ENCODE results near the gene ZC3H6. TPM values are rescaled to one million over a fixed set of nuclear protein-coding genes. Genes with fewer than 3 reads are reported as not detected.
"Not testable (repeated sequence)": the region's sequence is repeated elsewhere in the genome, so short reads cannot be mapped to it uniquely, and the experiment has no call there.

The ZC3H6 gene
- total RNA-seq, 3 donors from 2014 or later, result 14.4 to 20.3 (median 18.2) TPM

GRCh38 chr2:112276954-112277353, 1.6 kb downstream of the ZC3H6 start:
- intact Hi-C loops (cut with DNase I; ENCODE audit: low total_unique reads), result no loop called here
- H3K27ac ChIP-seq, result no peak overlapping the region
- H3K36me3 ChIP-seq, result no peaks in the 10 kb centered on the region

GRCh38 chr2:112277596-112278220, 2.3 kb downstream of the ZC3H6 start:
- H3K9me3 ChIP-seq, result no peaks in the 10 kb centered on the region
- TF ChIP-seq POLR2A (IDR thresholded peaks at IDR 0.05) (no peak), CTCF (IDR thresholded peaks at IDR 0.05) (no peak), POLR2AphosphoS5 (IDR thresholded peaks at IDR 0.05) (no peak)
- no peaks in the 10 kb centered on the region for H3K27me3 ChIP-seq
- H3K4me1 ChIP-seq, result no peaks in the 10 kb centered on the region
- H3K4me3 ChIP-seq, result no peak overlapping the region
- intact Hi-C loops (cut with DNase I; ENCODE audit: low total_unique reads), result no loop called here
- H3K36me3 ChIP-seq, result no peaks in the 10 kb centered on the region
- DNase-seq (ENCODE audit: low spot score in 2 of 2), result no peak
- H3K27ac ChIP-seq, result no peak overlapping the region

More at GRCh38 chr2:112276954-112277353, 1.6 kb downstream of the ZC3H6 start:
- no peak for DNase-seq (ENCODE audit: low spot score in 2 of 2)
- Histone ChIP-seq H3K9me3 (no peaks in the 10 kb centered on the region), H3K27me3 (no peaks in the 10 kb centered on the region), H3K4me1 (no peaks in the 10 kb centered on the region), H3K4me3 (peak overlapping the region in 1 of 3 donors; percentile 85)
- TF ChIP-seq POLR2A (IDR thresholded peaks at IDR 0.05) (no peak), POLR2AphosphoS5 (IDR thresholded peaks at IDR 0.05) (no peak), CTCF (IDR thresholded peaks at IDR 0.05) (no peak)

- H3K36me3 ChIP-seq; H3K4me3 ChIP-seq; H3K4me1 ChIP-seq; H3K9me3 ChIP-seq; DNase-seq (ENCODE audit: low spot score in 2 of 2); H3K27me3 ChIP-seq; H3K27ac ChIP-seq; intact Hi-C loops (cut with DNase I; ENCODE audit: low total_unique reads): not testable (repeated sequence)
Observed at GRCh38 chr2:112282066-112282465, 6.7 kb downstream of the ZC3H6 start.

GRCh38 chr2:112283535-112283934, 8.1 kb downstream of the ZC3H6 start:
- H3K9me3 ChIP-seq; H3K4me3 ChIP-seq; H3K36me3 ChIP-seq; intact Hi-C loops (cut with DNase I; ENCODE audit: low total_unique reads); H3K4me1 ChIP-seq; H3K27me3 ChIP-seq; DNase-seq (ENCODE audit: low spot score in 2 of 2); H3K27ac ChIP-seq: not testable (repeated sequence)

- H3K4me1 ChIP-seq, result no peaks in the 10 kb centered on the region
- no peak for DNase-seq (ENCODE audit: low spot score in 2 of 2)
- H3K27ac ChIP-seq, result no peak overlapping the region
- no peaks in the 10 kb centered on the region for H3K9me3 ChIP-seq
- H3K36me3 ChIP-seq, result no peaks in the 10 kb centered on the region
- TF ChIP-seq POLR2AphosphoS5 (IDR thresholded peaks at IDR 0.05) (no peak), POLR2A (IDR thresholded peaks at IDR 0.05) (no peak), CTCF (IDR thresholded peaks at IDR 0.05) (no peak)
- no peak overlapping the region for H3K4me3 ChIP-seq
- intact Hi-C loops (cut with DNase I; ENCODE audit: low total_unique reads), result no loop called here
- no peaks in the 10 kb centered on the region for H3K27me3 ChIP-seq
Observed at GRCh38 chr2:112290088-112290487, 14.7 kb downstream of the ZC3H6 start.

GRCh38 chr2:112290648-112291047, 15.3 kb downstream of the ZC3H6 start:
- TF ChIP-seq POLR2A (IDR thresholded peaks at IDR 0.05) (no peak), POLR2AphosphoS5 (IDR thresholded peaks at IDR 0.05) (no peak), CTCF (IDR thresholded peaks at IDR 0.05) (no peak)
- Histone ChIP-seq H3K36me3 (no peaks in the 10 kb centered on the region), H3K9me3 (no peaks in the 10 kb centered on the region), H3K27ac (no peak overlapping the region), H3K4me1 (no peaks in the 10 kb centered on the region), H3K4me3 (no peak overlapping the region), H3K27me3 (no peaks in the 10 kb centered on the region)
- DNase-seq (ENCODE audit: low spot score in 2 of 2), result no peak
- intact Hi-C loops (cut with DNase I; ENCODE audit: low total_unique reads), result no loop called here

All from breast epithelium (tissue), 4 donors.